Neural progenitor cell (in vitro differentiated cells): ENCODE results near the gene CNN2. TPM values are rescaled to one million over a fixed set of nuclear protein-coding genes. Genes with fewer than 3 reads are reported as not detected.

Experiments used
- DNase-seq: peaks from one replicate; pipeline ENCODE4 v3.0.0-alpha.2; 2016; ENCODE audit warnings: low spot score
- H2AFZ ChIP-seq: fragments of 200-600 bp; sonication (generic); replicated peaks from 2 replicates; pipeline ENCODE4 v1.6.1; 2016; ENCODE audit warnings: antibody characterized with exemption
- H3F3A ChIP-seq: fragments of 200-600 bp; sonication (generic); 2 replicates; pipeline ENCODE4 v1.6.1; 2016; ENCODE audit warnings: antibody characterized with exemption, low read depth
- H3K27ac ChIP-seq: fragments of 200-600 bp; sonication (generic); 2 replicates; pipeline ENCODE4 v1.5.1; 2016; ENCODE audit warnings: mild to moderate bottlenecking
- H3K27me3 ChIP-seq: fragments of 200-600 bp; sonication (generic); 2 replicates; pipeline ENCODE4 v1.6.1; 2016; ENCODE audit warnings: mild to moderate bottlenecking, moderate library complexity
- H3K36me3 ChIP-seq: fragments of 200-600 bp; sonication (generic); 2 replicates; pipeline ENCODE4 v1.5.1; 2016
- H3K4me1 ChIP-seq: fragments of 200-600 bp; sonication (generic); 2 replicates; pipeline ENCODE4 v1.6.1; 2016; ENCODE audit warnings: mixed run types
- H3K4me2 ChIP-seq: fragments of 200-600 bp; sonication (generic); 2 replicates; pipeline ENCODE4 v1.6.1; 2016
- H3K4me3 ChIP-seq: fragments of 200-600 bp; sonication (generic); 2 replicates; pipeline ENCODE4 v1.5.1; 2016
- H3K79me2 ChIP-seq: fragments of 200-600 bp; sonication (generic); 2 replicates; pipeline ENCODE4 v1.6.1; 2016; ENCODE audit warnings: low read depth
- H3K9ac ChIP-seq: fragments of 200-600 bp; sonication (generic); 2 replicates; pipeline ENCODE4 v1.6.1; 2016
- H3K9me3 ChIP-seq: fragments of 200-600 bp; sonication (generic); 2 replicates; pipeline ENCODE4 v1.5.1; 2016; ENCODE audit warnings: low read depth
- H4K20me1 ChIP-seq: fragments of 200-600 bp; sonication (generic); 2 replicates; pipeline ENCODE4 v1.6.1; 2016; ENCODE audit warnings: low read depth
- H3K27ac Mint-ChIP-seq: 3 replicates; pipeline ENCODE4 v1.8.0; 2021; ENCODE audit warnings: mixed read lengths
- H3K27me3 Mint-ChIP-seq: 2 replicates; pipeline ENCODE4 v1.8.0; 2022; ENCODE audit warnings: low read depth, mild to moderate bottlenecking, inconsistent platforms, moderate library complexity, mixed read lengths; ENCODE audit not compliant: insufficient read depth
- H3K36me3 Mint-ChIP-seq: 3 replicates; pipeline ENCODE4 v1.8.0; 2021; ENCODE audit warnings: mixed read lengths
- H3K4me1 Mint-ChIP-seq: 3 replicates; pipeline ENCODE4 v1.8.0; 2021; ENCODE audit warnings: mixed read lengths
- H3K4me3 Mint-ChIP-seq: 3 replicates; pipeline ENCODE4 v1.8.0; 2021; ENCODE audit warnings: mild to moderate bottlenecking, moderate library complexity, mixed read lengths
- H3K9me3 Mint-ChIP-seq: 3 replicates; pipeline ENCODE4 v1.8.0; 2020; ENCODE audit warnings: mixed read lengths
- EZH2 ChIP-seq: fragments of 200-600 bp; sonication (generic); IDR thresholded peaks from 2 replicates; pipeline ENCODE4 v1.6.1; 2017; ENCODE audit warnings: antibody characterized with exemption, mild to moderate bottlenecking, moderate library complexity
- EZH2phosphoT487 ChIP-seq: fragments of 200-600 bp; sonication (generic); IDR thresholded peaks from 2 replicates; pipeline ENCODE4 v1.6.1; 2017; ENCODE audit warnings: antibody characterized with exemption
- total RNA-seq: library from RNA; depleted of rRNA; stranded (reverse); fragments of >200 nt; gene quantifications from 2 replicates; pipeline ENCODE4 v1.2.3, GENCODE V29; 2015; ENCODE audit warnings: low replicate concordance
- TF ChIP-seq, protein P1 (sequence below): fragments of 200-600 bp; sonication (generic); IDR thresholded peaks from 2 replicates; pipeline ENCODE4 v1.5.1; 2017; ENCODE audit warnings: antibody characterized with exemption, mild to moderate bottlenecking

The CNN2 gene
- total RNA-seq, 1 donor from 2014 or later: 131 TPM

GRCh38 chr19:1041272-1041834 is 14.9 kb downstream of the CNN2 start:
- Mint-ChIP-seq H3K36me3 (peaks cover 8% of the 10 kb centered on the region), H3K27ac (no peak overlapping the region), H3K4me3 (peak overlapping the region; percentile 93), H3K27me3 (peaks cover 10% of the 10 kb centered on the region), H3K4me1 (peaks cover 27% of the 10 kb centered on the region), H3K9me3 (no peaks in the 10 kb centered on the region)
- Histone ChIP-seq H3K27me3 (no peaks in the 10 kb centered on the region), H3K79me2 (no peaks in the 10 kb centered on the region), H3K9me3 (no peaks in the 10 kb centered on the region), H2AFZ (no peak overlapping the region), H3K9ac (no peak overlapping the region), H3K4me2 (peak overlapping the region; percentile 79), H4K20me1 (peaks cover 40% of the 10 kb centered on the region), H3F3A (peaks cover 40% of the 10 kb centered on the region), H3K36me3 (no peaks in the 10 kb centered on the region), H3K27ac (no peak overlapping the region), H3K4me3 (peak overlapping the region; percentile 55), H3K4me1 (peaks cover 8% of the 10 kb centered on the region)
- no peak for DNase-seq
- TF ChIP-seq, protein P1, sequence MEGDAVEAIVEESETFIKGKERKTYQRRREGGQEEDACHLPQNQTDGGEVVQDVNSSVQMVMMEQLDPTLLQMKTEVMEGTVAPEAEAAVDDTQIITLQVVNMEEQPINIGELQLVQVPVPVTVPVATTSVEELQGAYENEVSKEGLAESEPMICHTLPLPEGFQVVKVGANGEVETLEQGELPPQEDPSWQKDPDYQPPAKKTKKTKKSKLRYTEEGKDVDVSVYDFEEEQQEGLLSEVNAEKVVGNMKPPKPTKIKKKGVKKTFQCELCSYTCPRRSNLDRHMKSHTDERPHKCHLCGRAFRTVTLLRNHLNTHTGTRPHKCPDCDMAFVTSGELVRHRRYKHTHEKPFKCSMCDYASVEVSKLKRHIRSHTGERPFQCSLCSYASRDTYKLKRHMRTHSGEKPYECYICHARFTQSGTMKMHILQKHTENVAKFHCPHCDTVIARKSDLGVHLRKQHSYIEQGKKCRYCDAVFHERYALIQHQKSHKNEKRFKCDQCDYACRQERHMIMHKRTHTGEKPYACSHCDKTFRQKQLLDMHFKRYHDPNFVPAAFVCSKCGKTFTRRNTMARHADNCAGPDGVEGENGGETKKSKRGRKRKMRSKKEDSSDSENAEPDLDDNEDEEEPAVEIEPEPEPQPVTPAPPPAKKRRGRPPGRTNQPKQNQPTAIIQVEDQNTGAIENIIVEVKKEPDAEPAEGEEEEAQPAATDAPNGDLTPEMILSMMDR: no peak
- TF ChIP-seq EZH2phosphoT487 (no peak), EZH2 (no peak)

DNA sequence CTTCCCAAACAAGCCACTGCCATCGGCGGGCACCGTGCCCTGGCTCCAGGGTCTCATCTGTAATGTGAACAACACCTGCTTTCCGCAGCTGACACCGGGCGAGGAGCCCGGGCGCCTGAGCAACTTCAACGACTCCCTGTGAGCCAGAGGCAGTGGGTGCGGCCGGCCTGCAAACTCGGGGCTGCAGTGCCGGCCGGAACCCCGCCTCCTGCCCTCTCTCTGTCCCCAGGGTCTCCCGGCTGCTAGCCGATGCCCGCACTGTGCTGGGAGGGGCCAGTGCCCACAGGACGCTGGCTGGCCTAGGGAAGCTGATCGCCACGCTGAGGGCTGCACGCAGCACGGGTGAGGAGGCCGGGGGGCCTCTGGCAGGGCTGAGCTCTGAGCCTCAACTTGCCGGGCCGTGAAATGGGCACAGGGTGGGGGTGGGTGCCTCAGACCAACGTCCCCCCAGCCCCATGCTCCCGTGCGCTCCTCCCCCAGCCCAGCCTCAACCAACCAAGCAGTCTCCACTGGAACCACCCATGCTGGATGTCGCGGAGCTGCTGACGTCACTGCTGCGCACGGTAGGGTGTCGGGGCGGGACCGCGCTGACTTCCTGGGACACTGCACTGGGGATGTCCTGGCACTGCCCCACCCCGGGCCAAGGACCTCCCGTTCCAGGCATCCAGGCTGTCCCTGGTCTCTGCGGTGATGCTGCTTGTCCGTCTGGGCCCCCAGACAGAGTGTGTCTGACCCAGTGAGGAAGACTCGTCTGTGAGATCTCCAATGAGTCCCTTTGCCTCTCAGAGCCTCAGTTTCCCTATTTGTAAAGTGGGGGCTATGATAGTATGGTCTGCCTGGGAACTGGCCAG is 15.7 kb downstream of the CNN2 start:
- no peak for DNase-seq
- H2AFZ ChIP-seq: no peak overlapping the region
- H3K36me3 Mint-ChIP-seq: peaks cover 6% of the 10 kb centered on the region
- TF ChIP-seq EZH2phosphoT487: no peak
- TF ChIP-seq EZH2: no peak
- H3K36me3 ChIP-seq: no peaks in the 10 kb centered on the region
- peaks cover 10% of the 10 kb centered on the region for H3K27me3 Mint-ChIP-seq
- H3K4me1 Mint-ChIP-seq: peaks cover 27% of the 10 kb centered on the region
- H3K27ac Mint-ChIP-seq: peak overlapping the region; percentile 50
- H3K9me3 ChIP-seq: no peaks in the 10 kb centered on the region
- peak overlapping the region; percentile 64 for H3K4me3 Mint-ChIP-seq
- no peaks in the 10 kb centered on the region for H3K9me3 Mint-ChIP-seq
- no peak overlapping the region for H3K4me3 ChIP-seq
- peaks cover 8% of the 10 kb centered on the region for H3K4me1 ChIP-seq
- peaks cover 38% of the 10 kb centered on the region for H4K20me1 ChIP-seq
- no peaks in the 10 kb centered on the region for H3K79me2 ChIP-seq
- no peak overlapping the region for H3K9ac ChIP-seq
- no peak overlapping the region for H3K4me2 ChIP-seq
- peaks cover 36% of the 10 kb centered on the region for H3F3A ChIP-seq
- H3K27ac ChIP-seq: no peak overlapping the region
- no peaks in the 10 kb centered on the region for H3K27me3 ChIP-seq

DNA sequence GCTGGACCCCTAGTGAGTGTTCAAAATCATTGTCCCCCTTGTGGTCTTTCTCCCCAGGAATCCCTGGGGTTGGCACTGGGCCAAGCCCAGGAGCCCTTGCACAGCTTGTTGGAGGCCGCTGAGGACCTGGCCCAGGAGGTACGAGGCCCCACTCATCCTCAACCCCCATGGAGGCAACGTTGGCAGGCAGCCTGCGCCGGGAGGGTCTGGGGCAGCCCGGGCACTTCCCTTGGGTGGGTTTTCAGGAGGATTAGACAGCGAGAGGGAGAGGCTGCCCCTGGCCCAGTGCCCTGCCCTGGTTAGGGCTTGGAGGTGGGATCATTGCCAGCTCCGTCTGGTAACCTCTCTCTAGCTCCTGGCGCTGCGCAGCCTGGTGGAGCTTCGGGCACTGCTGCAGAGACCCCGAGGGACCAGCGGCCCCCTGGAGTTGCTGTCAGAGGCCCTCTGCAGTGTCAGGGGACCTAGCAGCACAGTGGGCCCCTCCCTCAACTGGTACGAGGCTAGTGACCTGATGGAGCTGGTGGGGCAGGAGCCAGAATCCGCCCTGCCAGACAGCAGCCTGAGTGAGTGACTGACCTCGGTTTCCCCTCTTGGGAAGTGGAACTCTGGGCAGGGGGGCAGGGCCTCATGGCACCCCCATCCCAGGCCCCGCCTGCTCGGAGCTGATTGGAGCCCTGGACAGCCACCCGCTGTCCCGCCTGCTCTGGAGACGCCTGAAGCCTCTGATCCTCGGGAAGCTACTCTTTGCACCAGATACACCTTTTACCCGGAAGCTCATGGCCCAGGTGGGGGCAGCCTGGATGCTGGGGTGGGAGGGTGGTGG is 16.5 kb downstream of the CNN2 start:
- Mint-ChIP-seq H3K9me3 (no peaks in the 10 kb centered on the region), H3K27me3 (peaks cover 10% of the 10 kb centered on the region), H3K36me3 (peaks cover 2% of the 10 kb centered on the region), H3K4me3 (peak overlapping the region; percentile 64), H3K27ac (peak overlapping the region; percentile 50), H3K4me1 (peaks cover 27% of the 10 kb centered on the region)
- H3K9ac ChIP-seq: no peak overlapping the region
- no peaks in the 10 kb centered on the region for H3K79me2 ChIP-seq
- DNase-seq: no peak
- no peaks in the 10 kb centered on the region for H3K27me3 ChIP-seq
- TF ChIP-seq EZH2 (no peak), EZH2phosphoT487 (no peak)
- TF ChIP-seq, protein P1: no peak
- H3K27ac ChIP-seq: no peak overlapping the region
- H4K20me1 ChIP-seq: peaks cover 32% of the 10 kb centered on the region
- H3K4me1 ChIP-seq: peaks cover 8% of the 10 kb centered on the region
- H3K36me3 ChIP-seq: no peaks in the 10 kb centered on the region
- H3K4me3 ChIP-seq: no peak overlapping the region
- no peaks in the 10 kb centered on the region for H3K9me3 ChIP-seq
- no peak overlapping the region for H3K4me2 ChIP-seq
- peaks cover 30% of the 10 kb centered on the region for H3F3A ChIP-seq
- no peak overlapping the region for H2AFZ ChIP-seq
